ENCODE data around the gene METAP1D.

DNA sequence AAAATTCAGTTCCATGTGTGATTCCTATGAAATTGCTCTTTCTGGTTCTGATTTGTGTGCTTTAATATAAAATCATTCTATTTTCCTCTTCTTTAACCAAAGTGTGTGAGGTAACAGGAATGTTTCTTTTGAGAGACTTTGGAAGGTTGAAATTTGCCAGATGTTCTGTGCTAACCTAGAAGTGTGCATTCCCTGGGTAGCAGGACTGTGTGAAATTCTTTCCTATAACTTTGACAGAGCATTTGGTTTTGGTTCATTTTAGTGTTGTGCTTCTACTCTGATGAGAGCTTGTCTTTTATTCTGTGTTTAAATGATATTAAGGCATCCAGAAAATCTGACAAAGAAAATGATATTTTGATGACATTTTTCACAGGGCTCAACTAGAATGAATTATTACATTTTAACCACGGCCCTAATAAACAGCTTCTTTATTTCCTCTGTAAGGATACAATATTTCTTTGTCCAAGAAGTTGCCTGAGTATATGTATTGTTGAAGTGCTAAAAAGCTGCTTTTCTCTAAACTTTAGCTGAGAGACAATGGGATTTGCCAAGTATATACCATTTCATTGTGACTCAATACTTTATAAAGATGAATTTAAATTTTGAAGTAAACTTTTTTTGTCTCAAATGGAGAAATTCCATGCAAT is 50.8 kb downstream of the METAP1D start:
- TF ChIP-seq POLR2A (IDR thresholded peaks at IDR 0.05) (no peak), EP300 (IDR thresholded peaks at IDR 0.05; ENCODE audit: low read depth) (no peak), CTCF (IDR thresholded peaks at IDR 0.05) (no peak), POLR2AphosphoS5 (IDR thresholded peaks at IDR 0.05) (no peak)
